Immature natural killer cell (primary cell): ENCODE measurements around the gene MIDN. TPM values are rescaled to one million over a fixed set of nuclear protein-coding genes. Genes with fewer than 3 reads are reported as not detected.

Experiments used
- DNase-seq, 3 donors: peaks; one replicate each; pipeline ENCODE4 v3.0.0; 2022; ENCODE audit warnings: mixed read lengths in 1 of 3
- H3K27ac Mint-ChIP-seq, 6 donors: one replicate each; pipeline ENCODE4 v1.8.0; 2020; ENCODE audit warnings: mixed read lengths in 6 of 6, mild to moderate bottlenecking in 5 of 6, inconsistent platforms in 4 of 6, moderate library complexity in 3 of 6
- H3K27me3 Mint-ChIP-seq, 3 donors: one replicate each; pipeline ENCODE4 v1.8.0; 2020 to 2021; ENCODE audit warnings: low read depth in 3 of 3, mild to moderate bottlenecking in 3 of 3, mixed read lengths in 3 of 3, moderate library complexity in 3 of 3, inconsistent platforms in 1 of 3
- H3K36me3 Mint-ChIP-seq, 3 donors: one replicate each; pipeline ENCODE4 v1.8.0; 2020; ENCODE audit warnings: mixed read lengths in 3 of 3, inconsistent platforms in 2 of 3, mild to moderate bottlenecking in 2 of 3
- H3K4me1 Mint-ChIP-seq, 2 donors: one replicate each; pipeline ENCODE4 v1.8.0; 2020; ENCODE audit warnings: inconsistent platforms in 2 of 2, mild to moderate bottlenecking in 2 of 2, mixed read lengths in 2 of 2, moderate library complexity in 1 of 2
- H3K4me3 Mint-ChIP-seq, 5 donors: one replicate each; pipeline ENCODE4 v1.8.0; 2020; ENCODE audit warnings: mild to moderate bottlenecking in 5 of 5, mixed read lengths in 5 of 5, inconsistent platforms in 3 of 5, moderate library complexity in 3 of 5
- H3K9me3 Mint-ChIP-seq, 6 donors: one replicate each; pipeline ENCODE4 v1.8.0; 2020; ENCODE audit warnings: mild to moderate bottlenecking in 6 of 6, mixed read lengths in 6 of 6, inconsistent platforms in 4 of 6, moderate library complexity in 3 of 6
- polyA plus RNA-seq, 3 donors: library from polyadenylated mRNA; unstranded; fragments of 300-500 nt; fragmentation: Illumina TruSeq; gene quantifications; one replicate each; pipeline ENCODE4 v1.2.3, GENCODE V29; 2021

MIDN gene
- polyA plus RNA-seq, 3 donors from 2014 or later, result 4.9 to 16.0 (median 10.8) TPM

DNA sequence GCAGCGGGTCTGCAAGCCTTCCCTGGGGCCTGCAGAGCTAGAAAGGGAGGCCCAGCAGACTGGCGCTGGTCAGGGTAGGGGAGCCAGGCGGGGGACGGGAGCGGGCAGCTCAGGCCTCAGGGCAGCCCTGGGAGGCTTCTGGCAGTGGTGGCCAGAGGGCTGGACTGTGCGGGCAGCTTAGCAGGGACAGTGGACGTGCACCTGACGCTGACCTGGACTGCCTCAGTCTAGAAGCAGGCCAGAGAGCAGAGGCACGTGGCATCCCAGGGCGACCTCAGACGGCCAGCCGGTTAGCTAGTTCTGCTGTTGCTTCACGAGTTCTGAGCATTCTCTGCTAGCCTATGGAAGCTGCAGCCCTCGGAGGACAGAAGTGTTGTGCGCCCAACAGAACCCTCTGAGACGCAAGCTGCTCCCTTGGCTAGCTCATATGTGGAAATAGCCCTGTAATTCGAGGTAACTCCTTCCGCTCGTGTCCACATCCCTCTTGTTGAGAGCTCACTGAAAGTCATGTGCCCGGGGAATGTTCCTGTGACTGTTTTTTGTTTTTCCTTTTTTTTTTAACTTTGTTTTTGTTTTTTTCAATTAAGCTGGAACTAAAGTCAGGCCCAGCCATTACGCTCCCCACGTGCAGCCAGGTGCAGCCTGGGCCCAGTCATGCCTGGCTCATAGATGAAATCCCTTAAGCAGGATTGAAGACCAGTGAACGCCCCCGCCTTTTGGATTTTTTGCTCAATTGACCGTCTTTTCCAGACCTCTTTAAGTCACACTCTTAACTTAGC, 25.1 kb downstream of the MIDN start:
- Mint-ChIP-seq H3K9me3 (no peaks in the 10 kb centered on the region), H3K4me3 (peak overlapping the region; percentile 56 to 78 (median 64)), H3K4me1 (peaks cover 51 to 57% of the 10 kb centered on the region in 2 donors), H3K27ac (peak overlapping the region; percentile 66 to 92 (median 79)), H3K36me3 (peaks cover 13 to 31% (median 14%) of the 10 kb centered on the region in 3 donors), H3K27me3 (peaks cover 25 to 46% (median 41%) of the 10 kb centered on the region in 3 donors)
- DNase-seq, result no peak

DNA sequence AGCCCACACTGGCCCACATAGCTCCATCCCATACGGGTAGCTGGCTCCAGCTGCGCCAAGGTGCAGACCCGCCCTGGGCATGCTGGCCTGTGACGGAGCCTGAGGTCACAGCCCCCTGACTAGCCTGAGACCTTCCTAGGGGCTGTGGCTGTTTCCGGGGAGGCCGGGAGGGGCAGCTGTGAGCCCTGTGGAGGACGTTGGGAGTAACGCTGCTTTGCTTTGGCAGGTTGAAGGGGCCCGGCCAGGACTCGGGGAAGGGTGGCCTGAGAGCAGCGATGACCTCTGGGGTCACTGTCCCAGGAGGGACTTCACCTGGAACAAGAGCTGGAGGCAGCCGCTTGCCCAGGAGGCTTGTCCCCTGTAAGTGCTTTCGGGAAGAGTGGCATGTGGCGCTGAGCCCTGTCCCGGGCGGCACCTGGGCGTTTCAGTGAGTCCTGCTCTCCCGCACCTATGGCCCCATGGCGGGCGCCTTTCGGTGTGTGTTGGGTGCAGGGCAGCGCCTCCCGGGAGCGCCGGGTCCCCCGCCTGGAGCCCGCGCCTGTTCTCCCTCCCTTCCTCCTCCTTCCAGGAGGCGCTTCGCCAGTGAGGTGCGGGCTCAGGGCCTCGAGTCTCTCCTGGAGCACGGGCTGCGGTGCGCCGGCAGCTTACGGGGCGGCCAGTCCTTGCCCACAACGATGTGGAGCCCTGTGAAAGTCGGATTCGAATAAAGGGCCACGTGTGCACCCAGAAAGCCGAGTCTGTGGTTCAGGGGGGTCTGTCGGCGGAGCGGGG, 25.9 kb downstream of the MIDN start:
- no peaks in the 10 kb centered on the region for H3K9me3 Mint-ChIP-seq
- peaks cover 47 to 51% of the 10 kb centered on the region in 2 donors for H3K4me1 Mint-ChIP-seq
- DNase-seq, result no peak
- H3K27ac Mint-ChIP-seq, result peak overlapping the region; percentile 66 to 92 (median 82)
- peak overlapping the region; percentile 53 to 78 (median 64) for H3K4me3 Mint-ChIP-seq
- H3K36me3 Mint-ChIP-seq, result peaks cover 13 to 31% (median 14%) of the 10 kb centered on the region in 3 donors
- peaks cover 21 to 42% (median 35%) of the 10 kb centered on the region in 3 donors for H3K27me3 Mint-ChIP-seq

DNA sequence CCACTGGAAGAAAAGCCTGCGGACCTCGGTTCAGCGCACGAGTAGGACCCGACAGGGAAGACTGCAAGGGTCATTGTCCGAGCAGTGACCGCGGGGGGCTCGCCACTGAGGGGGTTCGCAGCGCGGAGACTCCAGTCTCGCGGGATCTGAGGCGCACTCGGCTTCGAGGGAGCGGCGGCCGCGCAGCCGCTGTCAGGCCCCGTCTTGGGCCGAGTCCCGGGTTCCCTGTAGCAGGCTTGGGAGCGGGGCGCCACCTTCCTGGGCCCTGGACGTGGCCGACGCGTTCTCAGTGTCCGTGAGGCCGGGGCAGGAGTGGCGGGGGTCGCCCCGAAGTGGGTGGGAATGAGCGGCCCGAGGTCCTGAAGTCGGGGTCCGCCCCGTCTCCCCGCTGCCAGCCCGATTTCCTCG, 26.5 kb downstream of the MIDN start:
- DNase-seq, result no peak
- Mint-ChIP-seq H3K36me3 (peaks cover 13 to 35% (median 17%) of the 10 kb centered on the region in 3 donors), H3K4me3 (peak overlapping the region in 3 of 5 donors; percentile 18 to 65 (median 33)), H3K9me3 (no peaks in the 10 kb centered on the region), H3K27ac (peak overlapping the region in 3 of 6 donors; percentile 64 to 83 (median 78)), H3K4me1 (peaks cover 48 to 54% of the 10 kb centered on the region in 2 donors), H3K27me3 (peaks cover 22 to 37% (median 33%) of the 10 kb centered on the region in 3 donors)

DNA sequence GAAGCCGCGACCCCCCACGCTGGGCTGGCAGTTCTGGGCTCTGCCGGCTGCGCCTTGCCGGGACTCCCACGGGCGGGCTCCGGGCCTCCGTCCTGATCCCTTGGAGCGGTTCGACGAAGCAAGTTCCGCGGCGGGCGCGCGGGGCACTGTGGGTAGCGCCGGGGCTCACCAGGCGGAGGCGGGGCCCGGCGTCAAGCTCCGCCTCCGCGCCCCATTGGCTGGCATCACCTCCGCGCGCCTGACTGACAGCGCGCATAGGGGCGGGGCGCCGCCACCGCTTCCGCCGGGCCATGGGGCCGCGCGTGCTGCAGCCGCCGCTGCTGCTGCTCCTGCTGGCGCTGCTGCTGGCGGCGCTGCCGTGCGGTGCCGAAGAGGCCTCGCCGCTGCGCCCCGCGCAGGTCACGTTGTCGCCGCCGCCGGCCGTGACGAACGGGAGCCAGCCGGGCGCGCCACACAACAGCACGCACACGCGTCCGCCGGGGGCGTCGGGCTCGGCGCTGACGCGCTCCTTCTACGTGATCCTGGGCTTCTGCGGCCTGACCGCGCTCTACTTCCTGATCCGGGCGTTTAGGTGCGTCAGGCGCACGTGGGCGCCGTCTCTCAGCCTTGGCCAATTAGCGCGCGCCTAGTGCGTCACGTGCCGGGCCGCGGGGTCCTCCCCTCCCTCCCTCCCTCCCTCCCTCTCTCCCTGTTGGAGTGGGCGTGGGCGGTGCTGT, 27.0 kb downstream of the MIDN start, which contains the start of gene FAM174C:
TSS of gene FAM174C (plus strand) at position 271 of the 716 bp plus-strand sequence. CDS start at position 291, 20 bp downstream.
- Mint-ChIP-seq H3K4me3 (peak within 1 kb of the TSS; percentile 80 to 85 (median 83)), H3K27ac (peak within 1 kb of the TSS; percentile 84 to 96 (median 94)), H3K36me3 (peaks cover 10 to 32% (median 14%) of the 10 kb centered on the region in 3 donors), H3K4me1 (peaks cover 43 to 49% of the 10 kb centered on the region in 2 donors), H3K9me3 (no peaks in the 10 kb centered on the region), H3K27me3 (peaks cover 16 to 34% (median 27%) of the 10 kb centered on the region in 3 donors)
- peak; percentile 95 to 97 (median 96) for DNase-seq

DNA sequence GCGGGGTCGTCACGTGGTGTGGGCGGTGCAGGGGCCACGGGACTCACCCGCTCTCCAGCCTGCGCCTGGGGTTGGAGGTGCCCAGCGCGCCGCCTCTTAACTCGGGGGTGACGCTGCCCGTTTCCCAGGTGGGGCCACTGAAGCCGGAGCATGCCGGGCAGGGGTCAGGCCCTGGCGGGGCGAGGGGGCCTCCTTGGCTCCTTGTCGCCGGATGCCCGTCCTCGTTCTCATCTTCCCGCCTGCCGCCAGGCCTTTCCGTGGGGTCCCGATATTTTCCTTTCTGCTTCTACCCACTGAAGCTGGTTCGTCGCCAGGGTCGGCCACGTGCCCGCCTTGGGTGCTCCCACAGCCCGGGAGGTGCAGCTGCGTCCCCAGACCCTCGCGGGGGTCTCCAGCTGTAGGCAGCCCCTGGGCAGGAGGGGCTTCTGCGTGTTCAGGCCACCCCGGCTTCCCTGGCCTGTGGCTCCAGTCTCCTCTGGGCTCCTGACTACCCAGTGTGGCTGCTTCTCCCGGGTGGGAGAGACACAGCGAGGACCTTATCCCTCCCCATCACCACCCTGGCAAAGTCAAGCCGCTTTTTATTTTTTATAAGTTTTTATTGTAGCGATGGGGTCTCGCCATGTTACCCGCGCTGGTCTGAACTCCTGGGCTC, 27.7 kb downstream of the MIDN start:
- Mint-ChIP-seq H3K36me3 (peaks cover 10 to 26% (median 14%) of the 10 kb centered on the region in 3 donors), H3K27ac (peak overlapping the region; percentile 84 to 96 (median 94)), H3K4me1 (peaks cover 37 to 43% of the 10 kb centered on the region in 2 donors), H3K9me3 (no peaks in the 10 kb centered on the region), H3K27me3 (peaks cover 11 to 27% (median 22%) of the 10 kb centered on the region in 3 donors), H3K4me3 (peak overlapping the region; percentile 80 to 85 (median 83))
- no peak for DNase-seq

DNA sequence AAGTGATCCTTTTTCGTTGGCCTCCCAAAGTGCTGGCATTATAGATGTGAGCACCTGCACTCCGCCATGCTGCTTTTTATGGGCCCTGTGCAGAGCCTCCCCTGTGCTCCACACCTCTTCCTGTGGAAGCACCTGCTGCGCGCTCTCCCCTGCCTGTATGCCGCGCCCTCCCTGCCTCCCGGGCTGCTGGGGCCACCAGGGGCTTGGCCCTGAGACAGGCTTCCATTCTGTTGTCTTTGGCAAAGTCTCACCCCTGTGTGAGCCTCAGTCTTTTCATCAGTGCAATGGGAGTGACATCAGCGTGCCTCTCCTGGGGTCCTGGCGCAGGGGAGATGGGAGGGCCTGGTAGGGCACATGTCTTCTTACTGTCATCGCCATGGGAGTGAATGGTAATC, 28.2 kb downstream of the MIDN start:
- peak overlapping the region; percentile 76 to 85 (median 83) for H3K4me3 Mint-ChIP-seq
- H3K27ac Mint-ChIP-seq, result peak overlapping the region; percentile 77 to 90 (median 87)
- no peak for DNase-seq
- no peaks in the 10 kb centered on the region for H3K9me3 Mint-ChIP-seq
- H3K4me1 Mint-ChIP-seq, result peaks cover 32 to 37% of the 10 kb centered on the region in 2 donors
- peaks cover 6 to 22% (median 16%) of the 10 kb centered on the region in 3 donors for H3K27me3 Mint-ChIP-seq
- peaks cover 10 to 21% (median 14%) of the 10 kb centered on the region in 3 donors for H3K36me3 Mint-ChIP-seq

DNA sequence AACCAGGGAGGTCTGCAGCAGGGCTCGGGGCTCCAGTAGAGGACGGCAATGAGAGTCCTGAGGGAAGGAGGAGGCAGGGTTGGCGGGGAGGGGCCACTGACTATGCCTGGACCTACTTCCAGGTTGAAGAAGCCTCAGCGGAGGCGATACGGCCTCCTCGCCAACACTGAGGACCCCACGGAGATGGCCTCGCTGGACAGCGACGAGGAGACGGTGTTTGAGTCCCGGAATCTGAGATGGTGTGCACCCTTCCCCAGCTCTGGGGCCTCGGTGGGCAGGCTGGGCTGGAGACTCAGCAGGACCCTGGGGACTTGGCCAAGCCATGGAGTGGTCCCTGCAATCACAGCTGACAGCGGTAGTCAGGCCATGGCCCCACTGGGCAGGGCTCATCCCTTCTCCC, 28.7 kb downstream of the MIDN start:
- peaks cover 6 to 22% (median 12%) of the 10 kb centered on the region in 3 donors for H3K27me3 Mint-ChIP-seq
- H3K4me1 Mint-ChIP-seq, result peaks cover 28 to 33% of the 10 kb centered on the region in 2 donors
- no peak for DNase-seq
- peaks cover 10 to 17% (median 14%) of the 10 kb centered on the region in 3 donors for H3K36me3 Mint-ChIP-seq
- no peaks in the 10 kb centered on the region for H3K9me3 Mint-ChIP-seq
- peak overlapping the region; percentile 76 to 85 (median 83) for H3K4me3 Mint-ChIP-seq
- peak overlapping the region; percentile 77 to 90 (median 87) for H3K27ac Mint-ChIP-seq

DNA sequence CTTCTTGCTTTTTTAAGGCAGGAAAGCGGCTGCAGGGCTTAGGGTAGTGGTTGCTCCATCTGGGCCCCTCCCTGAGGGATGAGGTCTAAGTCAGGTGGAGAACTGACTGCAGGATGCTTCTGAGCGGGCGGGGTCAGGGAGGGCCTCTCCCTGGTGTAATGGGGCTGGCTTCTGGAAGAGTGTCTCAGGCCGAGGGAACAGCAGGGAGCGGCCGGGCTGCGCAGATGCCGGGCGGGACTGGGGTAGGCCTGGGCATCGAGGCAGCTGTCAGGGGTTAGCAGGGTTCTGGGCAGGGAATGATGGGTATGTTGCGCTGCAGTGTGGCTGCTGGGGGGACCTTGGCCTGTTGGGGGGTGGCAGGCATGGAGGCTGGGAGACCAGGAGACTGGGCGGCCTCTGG, 29.7 kb downstream of the MIDN start:
- Mint-ChIP-seq H3K27ac (peak overlapping the region in 3 of 6 donors; percentile 24 to 53 (median 50)), H3K36me3 (peaks cover 5 to 13% (median 10%) of the 10 kb centered on the region in 3 donors), H3K9me3 (no peaks in the 10 kb centered on the region), H3K27me3 (peaks cover 3 to 13% (median 6%) of the 10 kb centered on the region in 3 donors), H3K4me1 (peaks cover 19 to 23% of the 10 kb centered on the region in 2 donors), H3K4me3 (peak overlapping the region in 3 of 5 donors; percentile 18 to 40 (median 38))
- no peak for DNase-seq

DNA sequence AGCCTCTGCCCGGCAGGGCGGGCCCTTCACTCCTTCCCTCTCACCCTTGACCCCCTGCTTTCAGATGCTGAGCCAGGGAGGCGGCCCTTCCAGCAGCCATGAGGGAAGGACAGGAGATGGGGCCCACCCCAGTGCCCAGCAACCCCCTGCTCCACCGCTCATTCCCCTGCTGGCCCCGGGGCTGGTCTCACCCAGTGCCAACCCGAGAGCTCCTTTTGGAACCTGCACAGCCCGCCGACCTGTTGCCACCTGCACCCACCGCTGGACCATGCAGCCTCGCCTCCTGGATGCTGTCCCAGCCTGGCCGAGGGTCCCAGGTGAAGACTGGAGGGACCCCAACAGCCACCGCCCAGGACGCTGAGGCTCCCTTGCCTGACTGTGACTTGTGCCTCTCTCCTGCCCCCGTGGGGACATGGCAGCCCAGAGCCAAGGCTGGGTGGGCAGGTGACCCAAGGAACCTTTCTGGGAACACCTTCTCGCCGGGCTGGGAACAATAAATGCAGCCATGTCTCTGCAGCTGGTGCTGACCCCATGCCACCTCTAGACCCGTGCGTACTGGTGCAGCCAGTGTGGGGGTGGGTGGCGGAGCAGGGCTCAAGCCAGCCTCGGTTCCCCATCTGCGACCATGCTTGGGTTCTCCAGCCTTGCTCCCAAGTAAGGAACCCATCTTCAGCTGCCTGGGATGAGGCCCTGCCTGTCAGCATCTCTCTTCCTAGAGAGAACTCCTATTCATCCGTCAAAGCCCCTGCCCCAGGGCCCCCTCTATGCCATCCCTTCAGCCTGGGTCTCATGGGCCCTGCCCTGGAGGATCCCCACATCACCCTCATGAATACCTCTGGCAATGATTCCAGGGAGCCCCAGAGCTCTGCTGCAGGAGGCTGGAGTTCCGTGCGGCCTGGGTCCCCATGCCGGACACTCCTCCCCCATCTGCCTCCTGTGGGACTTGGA, 30.6 kb downstream of the MIDN start:
- peaks cover 0 to 6% (median 3%) of the 10 kb centered on the region in 3 donors for H3K36me3 Mint-ChIP-seq
- H3K27ac Mint-ChIP-seq, result no peak overlapping the region
- peaks cover 12 to 14% of the 10 kb centered on the region in 2 donors for H3K4me1 Mint-ChIP-seq
- peaks cover 0 to 7% (median 3%) of the 10 kb centered on the region in 3 donors for H3K27me3 Mint-ChIP-seq
- no peak overlapping the region for H3K4me3 Mint-ChIP-seq
- H3K9me3 Mint-ChIP-seq, result no peaks in the 10 kb centered on the region
- no peak for DNase-seq

DNA sequence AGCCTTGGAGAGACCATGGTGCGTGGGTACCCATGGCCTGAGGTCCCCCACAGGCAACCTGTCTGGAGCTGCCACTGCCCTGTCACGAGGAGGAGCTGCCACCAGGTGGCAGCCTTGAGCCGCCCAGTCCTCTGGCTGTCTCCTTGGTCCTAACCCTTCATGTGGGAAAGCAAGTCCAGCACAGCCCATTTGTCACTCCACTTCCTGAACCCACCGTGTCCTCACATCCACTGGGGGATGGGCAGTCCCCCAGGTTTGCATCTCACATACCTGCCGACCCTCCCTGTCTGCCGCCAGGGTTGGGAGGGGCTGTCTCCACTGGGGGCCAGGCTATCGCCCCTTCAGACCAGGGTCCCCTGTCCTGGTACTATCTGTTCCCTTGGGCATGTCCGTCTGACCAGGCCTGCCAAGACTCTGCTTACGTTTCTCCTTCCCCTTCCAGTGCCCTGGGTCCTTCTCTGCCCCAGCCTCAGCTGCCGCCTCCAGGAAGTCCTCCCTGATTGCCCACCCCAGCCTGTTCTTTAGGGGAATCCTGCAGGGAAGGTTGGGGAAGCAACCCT, 31.5 kb downstream of the MIDN start:
- Mint-ChIP-seq H3K9me3 (peaks cover 0 to 3% (median 0%) of the 10 kb centered on the region in 6 donors), H3K4me1 (peaks cover 12 to 14% of the 10 kb centered on the region in 2 donors), H3K36me3 (peaks cover 0 to 5% (median 3%) of the 10 kb centered on the region in 3 donors), H3K27me3 (peaks cover 3 to 9% (median 5%) of the 10 kb centered on the region in 3 donors), H3K4me3 (peak overlapping the region in 4 of 5 donors; percentile 33 to 64 (median 44)), H3K27ac (peak overlapping the region in 5 of 6 donors; percentile 40 to 84 (median 52))
- DNase-seq, result peak; percentile 75 to 81 (median 77)
